ENCODE measurements around the gene KRTAP29-1. TPM values are rescaled to one million over a fixed set of nuclear protein-coding genes. Genes with fewer than 3 reads are reported as not detected.

KRTAP29-1 gene
- total and polyA plus RNA-seq, 2 experiments from 2014 or later, result not detected

GRCh38 chr17:41304091-41304490 lies 1.4 kb upstream of the KRTAP29-1 start (continued):
- TF ChIP-seq REST (IDR thresholded peaks at IDR 0.05; ENCODE audit: unreplicated experiment) (no peak), STAT1 (IDR thresholded peaks at IDR 0.05; ENCODE audit: unreplicated experiment) (no peak), JUNB (IDR thresholded peaks at IDR 0.05; ENCODE audit: unreplicated experiment) (no peak), NANOG (IDR thresholded peaks at IDR 0.05; ENCODE audit: borderline replicate concordance) (no peak)

- no peak overlapping the region for H3K4me3 ChIP-seq
- no peak overlapping the region for H3K27ac ChIP-seq (ENCODE audit: low read depth)
Observed at GRCh38 chr17:41302981-41303380, 330 bp upstream of the KRTAP29-1 start.

More at GRCh38 chr17:41302981-41303380, 330 bp upstream of the KRTAP29-1 start:
- Histone ChIP-seq H3K27me3 (ENCODE audit: insufficient read depth) (no peaks in the 10 kb centered on the region), H3K9me2 (ENCODE audit: insufficient read depth) (no peaks in the 10 kb centered on the region), H3K36me3 (ENCODE audit: insufficient read depth) (no peaks in the 10 kb centered on the region; the same call in 1 of the 2 replicates), H4K20me1 (replicated peaks; ENCODE audit: insufficient read depth) (no peaks in the 10 kb centered on the region), H2AFZ (no peak overlapping the region), H3K4me1 (ENCODE audit: insufficient read depth) (no peaks in the 10 kb centered on the region), H3K79me2 (replicated peaks; ENCODE audit: insufficient read depth) (no peaks in the 10 kb centered on the region), H3F3A (replicated peaks; ENCODE audit: low read depth) (no peaks in the 10 kb centered on the region), H3K4me2 (no peak overlapping the region)
- DNase-seq (ENCODE audit: low spot score) (no peak), ATAC-seq (no peak)
- Mint-ChIP-seq H3K27ac (no peak overlapping the region), H3K4me3 (no peak overlapping the region), H3K27me3 (ENCODE audit: insufficient read depth, low read depth, poor library complexity) (peaks cover 2% of the 10 kb centered on the region), H3K9me3 (no peaks in the 10 kb centered on the region; the same call in 2 of the 3 replicates), H3K36me3 (ENCODE audit: low read depth) (no peaks in the 10 kb centered on the region), H3K4me1 (no peaks in the 10 kb centered on the region; the same call in 2 of the 3 replicates)
- TF ChIP-seq POLR2AphosphoS5 (IDR thresholded peaks at IDR 0.05; ENCODE audit: low read depth) (no peak), EZH2 (IDR thresholded peaks at IDR 0.05; ENCODE audit: low read depth, unreplicated experiment) (no peak), JUNB (IDR thresholded peaks at IDR 0.05; ENCODE audit: unreplicated experiment) (no peak), CTCF (conservative IDR thresholded peaks at IDR 0.05; ENCODE audit: low read depth in 2 of 2) (no peak), REST (IDR thresholded peaks at IDR 0.05; ENCODE audit: unreplicated experiment) (no peak), CREB1 (CRISPR knock-in tag; IDR thresholded peaks at IDR 0.05; ENCODE audit: low read depth) (no peak), ZNF114 (CRISPR knock-in tag; IDR thresholded peaks at IDR 0.05) (no peak), STAT1 (IDR thresholded peaks at IDR 0.05; ENCODE audit: unreplicated experiment) (no peak), ZNF331 (CRISPR knock-in tag; IDR thresholded peaks at IDR 0.05; ENCODE audit: low read depth) (no peak), ETS1 (IDR thresholded peaks at IDR 0.05) (no peak)
